ENCODE measurements around the gene CSTF1.

DNA sequence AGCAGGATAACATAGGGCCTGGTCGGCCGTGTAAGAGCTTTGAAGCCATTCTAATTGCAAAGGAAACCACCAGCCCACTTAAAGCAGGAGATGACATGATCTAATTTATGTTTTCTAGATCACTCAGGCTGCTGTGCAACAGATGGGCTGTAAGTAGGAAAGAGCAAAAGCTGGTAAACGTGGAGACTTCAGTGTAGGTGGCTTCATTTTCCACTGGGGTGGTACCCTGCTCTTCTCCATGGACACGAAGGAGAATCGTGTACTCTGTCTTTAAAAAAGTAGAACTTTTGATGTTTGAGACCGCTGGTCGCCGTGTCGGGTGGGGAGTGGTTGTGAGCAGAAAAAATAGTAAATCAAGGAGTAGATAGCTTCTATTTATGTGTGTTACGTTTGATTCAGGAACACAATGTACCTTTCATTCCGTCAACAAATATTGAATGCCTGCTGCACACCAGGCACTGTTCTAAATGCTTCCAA, 26.0 kb downstream of the CSTF1 start:
- TF ChIP-seq, protein P1, sequence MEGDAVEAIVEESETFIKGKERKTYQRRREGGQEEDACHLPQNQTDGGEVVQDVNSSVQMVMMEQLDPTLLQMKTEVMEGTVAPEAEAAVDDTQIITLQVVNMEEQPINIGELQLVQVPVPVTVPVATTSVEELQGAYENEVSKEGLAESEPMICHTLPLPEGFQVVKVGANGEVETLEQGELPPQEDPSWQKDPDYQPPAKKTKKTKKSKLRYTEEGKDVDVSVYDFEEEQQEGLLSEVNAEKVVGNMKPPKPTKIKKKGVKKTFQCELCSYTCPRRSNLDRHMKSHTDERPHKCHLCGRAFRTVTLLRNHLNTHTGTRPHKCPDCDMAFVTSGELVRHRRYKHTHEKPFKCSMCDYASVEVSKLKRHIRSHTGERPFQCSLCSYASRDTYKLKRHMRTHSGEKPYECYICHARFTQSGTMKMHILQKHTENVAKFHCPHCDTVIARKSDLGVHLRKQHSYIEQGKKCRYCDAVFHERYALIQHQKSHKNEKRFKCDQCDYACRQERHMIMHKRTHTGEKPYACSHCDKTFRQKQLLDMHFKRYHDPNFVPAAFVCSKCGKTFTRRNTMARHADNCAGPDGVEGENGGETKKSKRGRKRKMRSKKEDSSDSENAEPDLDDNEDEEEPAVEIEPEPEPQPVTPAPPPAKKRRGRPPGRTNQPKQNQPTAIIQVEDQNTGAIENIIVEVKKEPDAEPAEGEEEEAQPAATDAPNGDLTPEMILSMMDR (IDR thresholded peaks at IDR 0.05; ENCODE audit: borderline replicate concordance, extremely low read depth, low read length, poor library complexity, severe bottlenecking): no peak
- TF ChIP-seq EZH2 (IDR thresholded peaks at IDR 0.05; ENCODE audit: borderline replicate concordance, low read depth, low read length, severe bottlenecking): no peak
